Liver (tissue), 9 donors: ENCODE results near the gene PLPPR2. TPM values are rescaled to one million over a fixed set of nuclear protein-coding genes. Genes with fewer than 3 reads are reported as not detected.

Experiments used
- DNase-seq: peaks from one replicate; pipeline ENCODE4 v3.0.0-alpha.2; 2017; ENCODE audit warnings: low spot score
- H3K27ac ChIP-seq, 2 donors: one replicate each; pipeline ENCODE4 v1.7.0; 2013; ENCODE audit warnings: inconsistent platforms in 2 of 2, low read length in 2 of 2, control low read depth in 1 of 2, low read depth in 1 of 2, mild to moderate bottlenecking in 1 of 2
- H3K27me3 ChIP-seq, 4 donors: one replicate each; pipeline versions ENCODE4 v1.6.1 to v1.7.0; 2013; ENCODE audit warnings: low read length in 3 of 4, inconsistent platforms in 1 of 4, mild to moderate bottlenecking in 1 of 4, moderate library complexity in 1 of 4; ENCODE audit not compliant: control insufficient read depth in 4 of 4, insufficient read depth in 4 of 4
- H3K36me3 ChIP-seq, 4 donors: one replicate each; pipeline versions ENCODE4 v1.6.1 to v1.7.0; 2013; ENCODE audit warnings: low read length in 3 of 4, mild to moderate bottlenecking in 3 of 4, low read depth in 1 of 4, moderate library complexity in 1 of 4; ENCODE audit not compliant: control insufficient read depth in 4 of 4, insufficient read depth in 3 of 4
- H3K4me1 ChIP-seq, 4 donors: one replicate each; pipeline versions ENCODE4 v1.6.1 to v1.7.0; 2013; ENCODE audit warnings: low read length in 3 of 4, mild to moderate bottlenecking in 3 of 4, moderate library complexity in 1 of 4; ENCODE audit not compliant: control insufficient read depth in 4 of 4, insufficient read depth in 4 of 4
- H3K4me3 ChIP-seq, 3 donors: one replicate each; pipeline versions ENCODE4 v1.6.1 to v1.7.0; 2013; ENCODE audit warnings: low read length in 3 of 3, control low read depth in 1 of 3, low read depth in 1 of 3, mild to moderate bottlenecking in 1 of 3
- H3K9ac ChIP-seq, 2 donors: one replicate each; pipeline ENCODE4 v1.7.0; 2013; ENCODE audit warnings: low read length in 2 of 2, mild to moderate bottlenecking in 2 of 2, moderate library complexity in 2 of 2, control low read depth in 1 of 2, low read depth in 1 of 2
- H3K9me3 ChIP-seq, 4 donors: one replicate each; pipeline versions ENCODE4 v1.6.1 to v1.7.0; 2013; ENCODE audit warnings: low read length in 3 of 4; ENCODE audit not compliant: control insufficient read depth in 4 of 4
- ATF3 ChIP-seq: IDR thresholded peaks from 2 replicates; pipeline ENCODE4 v1.6.1; 2016; ENCODE audit warnings: antibody characterized with exemption
- EGR1 ChIP-seq, 2 donors: IDR thresholded peaks; 2 replicates each; pipeline ENCODE4 v1.6.1; 2016 to 2018; ENCODE audit warnings: antibody characterized with exemption in 2 of 2, low read depth in 2 of 2
- FOXA2 ChIP-seq: IDR thresholded peaks from 2 replicates; pipeline ENCODE4 v1.6.1; 2016; ENCODE audit warnings: antibody characterized with exemption
- GABPA ChIP-seq, 2 donors: IDR thresholded peaks in 1 of 2; conservative IDR thresholded peaks in 1 of 2; 2 replicates each; pipeline ENCODE4 v1.6.1; 2016; ENCODE audit warnings: antibody characterized with exemption in 2 of 2, mild to moderate bottlenecking in 1 of 2, moderate library complexity in 1 of 2
- HNF4A ChIP-seq, 2 donors: conservative IDR thresholded peaks; 2 replicates each; pipeline ENCODE4 v1.6.1; 2016; ENCODE audit warnings: antibody characterized with exemption in 2 of 2, mild to moderate bottlenecking in 2 of 2
- HNF4G ChIP-seq: IDR thresholded peaks from 2 replicates; pipeline ENCODE4 v1.6.1; 2016; ENCODE audit warnings: antibody characterized with exemption
- JUND ChIP-seq, 2 donors: IDR thresholded peaks; 2 replicates each; pipeline ENCODE4 v1.6.1; 2016; ENCODE audit warnings: antibody characterized with exemption in 2 of 2
- NR2F2 ChIP-seq: IDR thresholded peaks from 2 replicates; pipeline ENCODE4 v1.6.1; 2016; ENCODE audit warnings: antibody characterized with exemption
- RAD21 ChIP-seq, 2 donors: IDR thresholded peaks; 2 replicates each; pipeline ENCODE4 v1.6.1; 2016; ENCODE audit warnings: antibody characterized with exemption in 2 of 2, mild to moderate bottlenecking in 2 of 2
- REST ChIP-seq: IDR thresholded peaks from 2 replicates; pipeline ENCODE4 v1.6.1; 2016; ENCODE audit warnings: antibody characterized with exemption, mild to moderate bottlenecking
- RXRA ChIP-seq, 2 donors: IDR thresholded peaks; 2 replicates each; pipeline ENCODE4 v1.6.1; 2017 to 2018; ENCODE audit warnings: antibody characterized with exemption in 2 of 2, mild to moderate bottlenecking in 1 of 2
- SP1 ChIP-seq: IDR thresholded peaks from 2 replicates; pipeline ENCODE4 v1.6.1; 2018; ENCODE audit warnings: antibody characterized with exemption, mild to moderate bottlenecking
- TAF1 ChIP-seq: conservative IDR thresholded peaks from 2 replicates; pipeline ENCODE4 v1.6.1; 2016; ENCODE audit warnings: antibody characterized with exemption, mild to moderate bottlenecking
- YY1 ChIP-seq: IDR thresholded peaks from 2 replicates; pipeline ENCODE4 v1.6.1; 2016; ENCODE audit warnings: antibody characterized with exemption, mild to moderate bottlenecking
- ZBTB33 ChIP-seq: IDR thresholded peaks from 2 replicates; pipeline ENCODE4 v1.6.1; 2016; ENCODE audit warnings: antibody characterized with exemption
- WGBS: extraction: QIAGEN DNeasy Blood & Tissue Kit; methylation state at CpG from one replicate; pipeline ENCODE4 v1.1.7; 2013; 5-methylcytosine and 5-hydroxymethylcytosine counted together
- polyA plus RNA-seq, 2 donors: library from polyadenylated mRNA; stranded (reverse) in 1 of 2; unstranded in 1 of 2; fragments of 200-250 nt in 1 of 2; fragments of >200 nt in 1 of 2; fragmentation: Nextera tagmentation in 1 of 2; extraction: Ambion mirVana in 1 of 2; gene quantifications; one replicate each; pipeline versions ENCODE4 v1.2.1 to v1.2.3, GENCODE V29; 2013 to 2015
- total RNA-seq, 2 donors: library from RNA; depleted of rRNA; stranded (reverse); fragments of >200 nt; gene quantifications; one replicate each; pipeline ENCODE4 v1.2.3, GENCODE V29; 2014
- TF ChIP-seq, protein P1 (sequence below): fragments of 150-350 bp; IDR thresholded peaks from 2 replicates; pipeline ENCODE4 v1.5.1; 2017; ENCODE audit warnings: improper control_type of control experiment, low read depth, low read length; ENCODE audit not compliant: missing input control
- donor health status: healthy.
- donor health status: healthy.
- donor health status: healthy.
- donor health status: healthy.
- donor health status: healthy.

Gene PLPPR2
- total and polyA plus RNA-seq, 4 donors, result 1.3 to 12.6 (median 7.3) TPM

DNA sequence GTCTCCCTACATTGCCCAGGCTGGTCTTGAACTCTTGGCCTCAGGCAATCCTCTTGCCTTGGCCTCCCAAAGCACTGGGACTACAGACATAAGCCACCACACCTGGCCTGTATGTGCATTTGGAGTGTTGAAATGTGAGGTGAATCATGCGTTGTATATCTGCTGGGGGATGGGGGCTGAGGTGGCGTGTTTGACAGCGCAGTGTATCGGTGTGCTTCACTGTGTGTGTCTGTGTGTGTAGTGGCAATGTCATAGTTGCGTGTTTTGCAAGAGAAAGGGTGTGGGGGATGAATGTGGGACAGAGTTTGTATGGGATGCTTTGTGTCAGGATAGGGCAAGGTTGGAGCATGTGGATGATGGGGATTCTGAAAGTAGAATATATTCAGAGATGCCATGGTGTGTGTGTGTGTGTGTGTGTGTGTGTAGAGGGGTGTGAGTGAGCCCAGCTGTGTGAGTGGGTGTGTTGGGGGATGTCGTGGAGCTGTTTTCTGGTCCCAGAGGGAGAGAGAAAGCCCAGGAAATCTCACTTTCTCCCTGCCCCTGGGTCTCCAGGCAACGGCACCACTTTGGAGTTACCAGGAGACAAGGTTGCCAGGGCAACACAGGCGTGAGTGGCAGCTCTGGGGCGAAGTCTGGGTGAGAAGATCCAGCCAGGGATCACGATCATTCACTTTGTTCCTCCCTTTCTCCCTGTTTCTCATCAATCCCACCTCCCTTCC is 18.1 kb downstream of the PLPPR2 start (continued):
- TF ChIP-seq REST, result no peak
- no peak for TF ChIP-seq JUND (IDR thresholded peaks at IDR 0.05)

GRCh38 chr19:11373885-11374432 is 18.7 kb downstream of the PLPPR2 start:
- Histone ChIP-seq H3K9ac (peak overlapping the region; percentile 86 to 90), H3K4me1 (peaks cover 4 to 34% (median 19%) of the 10 kb centered on the region in 4 donors), H3K36me3 (peaks cover 0 to 8% (median 2%) of the 10 kb centered on the region in 4 donors), H3K9me3 (no peaks in the 10 kb centered on the region), H3K27ac (peak overlapping the region; percentile 97 to 98), H3K4me3 (peak overlapping the region; percentile 59 to 84 (median 79)), H3K27me3 (no peaks in the 10 kb centered on the region)
- no peak for TF ChIP-seq ZBTB33
- no peak for TF ChIP-seq ATF3
- TF ChIP-seq RAD21 (IDR thresholded peaks at IDR 0.05), result no peak
- TF ChIP-seq JUND (IDR thresholded peaks at IDR 0.05), result no peak
- TF ChIP-seq SP1, result no peak
- no peak for TF ChIP-seq NR2F2
- no peak for TF ChIP-seq TAF1
- TF ChIP-seq YY1, result no peak
- no peak for TF ChIP-seq GABPA (IDR thresholded peaks at IDR 0.05 in 1 of 2, conservative IDR thresholded peaks at IDR 0.05 in 1 of 2)
- no peak for TF ChIP-seq RXRA (IDR thresholded peaks at IDR 0.05)
- TF ChIP-seq EGR1 (IDR thresholded peaks at IDR 0.05; ENCODE audit: low read depth in 2 of 2), result no peak
- TF ChIP-seq, protein P1, sequence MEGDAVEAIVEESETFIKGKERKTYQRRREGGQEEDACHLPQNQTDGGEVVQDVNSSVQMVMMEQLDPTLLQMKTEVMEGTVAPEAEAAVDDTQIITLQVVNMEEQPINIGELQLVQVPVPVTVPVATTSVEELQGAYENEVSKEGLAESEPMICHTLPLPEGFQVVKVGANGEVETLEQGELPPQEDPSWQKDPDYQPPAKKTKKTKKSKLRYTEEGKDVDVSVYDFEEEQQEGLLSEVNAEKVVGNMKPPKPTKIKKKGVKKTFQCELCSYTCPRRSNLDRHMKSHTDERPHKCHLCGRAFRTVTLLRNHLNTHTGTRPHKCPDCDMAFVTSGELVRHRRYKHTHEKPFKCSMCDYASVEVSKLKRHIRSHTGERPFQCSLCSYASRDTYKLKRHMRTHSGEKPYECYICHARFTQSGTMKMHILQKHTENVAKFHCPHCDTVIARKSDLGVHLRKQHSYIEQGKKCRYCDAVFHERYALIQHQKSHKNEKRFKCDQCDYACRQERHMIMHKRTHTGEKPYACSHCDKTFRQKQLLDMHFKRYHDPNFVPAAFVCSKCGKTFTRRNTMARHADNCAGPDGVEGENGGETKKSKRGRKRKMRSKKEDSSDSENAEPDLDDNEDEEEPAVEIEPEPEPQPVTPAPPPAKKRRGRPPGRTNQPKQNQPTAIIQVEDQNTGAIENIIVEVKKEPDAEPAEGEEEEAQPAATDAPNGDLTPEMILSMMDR, result no peak
- TF ChIP-seq HNF4A (conservative IDR thresholded peaks at IDR 0.05), result no peak
- no peak for TF ChIP-seq HNF4G
- no peak for TF ChIP-seq FOXA2
- TF ChIP-seq REST, result no peak
- no peak for DNase-seq
- WGBS, result 46% methylated on average over 11 of the region's 11 CpGs
